SH-SY5Y (cell line): ENCODE data around the gene C7orf33.

Experiments used
- GATA2 ChIP-seq: IDR thresholded peaks from 2 replicates; pipeline ENCODE4 v1.6.1; 2011; ENCODE audit warnings: mild to moderate bottlenecking, low read depth, low read length
- GATA3 ChIP-seq: IDR thresholded peaks from 2 replicates; pipeline ENCODE4 v1.6.1; 2011; ENCODE audit warnings: low read depth, mild to moderate bottlenecking, low read length, moderate library complexity

- no peak for TF ChIP-seq GATA2
- TF ChIP-seq GATA3, result no peak
Observed at GRCh38 chr7:148590471-148590870, at the start of gene C7orf33.
